ENCODE measurements around the gene PHACTR2. TPM values are rescaled to one million over a fixed set of nuclear protein-coding genes. Genes with fewer than 3 reads are reported as not detected.

PHACTR2 gene
- total RNA-seq, 4 donors from 2014 or later: 71.0 to 127 (median 82.7) TPM

DNA sequence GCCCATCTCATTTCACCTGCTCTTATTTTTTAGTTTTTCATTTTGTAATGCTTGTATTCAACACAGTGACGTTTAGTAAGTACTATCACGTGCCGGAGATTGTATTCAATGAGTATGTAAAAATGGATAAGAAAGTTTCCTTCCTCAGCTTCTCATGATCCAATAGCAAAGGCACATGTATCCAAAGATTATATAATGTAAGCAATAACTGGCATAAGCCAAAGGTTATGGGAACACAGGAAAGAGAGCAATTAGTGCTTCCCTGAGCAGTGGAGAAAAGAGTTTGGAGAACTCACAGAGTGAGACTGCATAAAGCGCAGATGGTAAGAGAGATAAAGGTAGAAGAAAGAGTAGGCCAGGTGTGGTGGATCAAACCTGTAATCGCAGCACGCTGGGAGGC lies 143.6 kb downstream of the PHACTR2 start:
- H3K4me1 ChIP-seq: peaks cover 3 to 17% (median 11%) of the 10 kb centered on the region in 4 donors
- TF ChIP-seq EP300 (IDR thresholded peaks at IDR 0.05) (no peak), POLR2A (IDR thresholded peaks at IDR 0.05; ENCODE audit: low read depth) (no peak), POLR2AphosphoS5 (IDR thresholded peaks at IDR 0.05) (no peak)
- TF ChIP-seq, protein P1, sequence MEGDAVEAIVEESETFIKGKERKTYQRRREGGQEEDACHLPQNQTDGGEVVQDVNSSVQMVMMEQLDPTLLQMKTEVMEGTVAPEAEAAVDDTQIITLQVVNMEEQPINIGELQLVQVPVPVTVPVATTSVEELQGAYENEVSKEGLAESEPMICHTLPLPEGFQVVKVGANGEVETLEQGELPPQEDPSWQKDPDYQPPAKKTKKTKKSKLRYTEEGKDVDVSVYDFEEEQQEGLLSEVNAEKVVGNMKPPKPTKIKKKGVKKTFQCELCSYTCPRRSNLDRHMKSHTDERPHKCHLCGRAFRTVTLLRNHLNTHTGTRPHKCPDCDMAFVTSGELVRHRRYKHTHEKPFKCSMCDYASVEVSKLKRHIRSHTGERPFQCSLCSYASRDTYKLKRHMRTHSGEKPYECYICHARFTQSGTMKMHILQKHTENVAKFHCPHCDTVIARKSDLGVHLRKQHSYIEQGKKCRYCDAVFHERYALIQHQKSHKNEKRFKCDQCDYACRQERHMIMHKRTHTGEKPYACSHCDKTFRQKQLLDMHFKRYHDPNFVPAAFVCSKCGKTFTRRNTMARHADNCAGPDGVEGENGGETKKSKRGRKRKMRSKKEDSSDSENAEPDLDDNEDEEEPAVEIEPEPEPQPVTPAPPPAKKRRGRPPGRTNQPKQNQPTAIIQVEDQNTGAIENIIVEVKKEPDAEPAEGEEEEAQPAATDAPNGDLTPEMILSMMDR (IDR thresholded peaks at IDR 0.05): no peak
- H3K36me3 ChIP-seq: peaks cover 0 to 20% (median 8%) of the 10 kb centered on the region in 4 donors
- no peak overlapping the region for H3K27ac ChIP-seq (replicated peaks in 1 of 4)
- H3K27me3 ChIP-seq: no peaks in the 10 kb centered on the region
- intact Hi-C loops (cut with DNase I): no loop called here
- no peak overlapping the region for H3K4me3 ChIP-seq
- WGBS: 81% methylated on average over 6 of the region's 6 CpGs
- no peak for DNase-seq (ENCODE audit: extremely low spot score)
- no peaks in the 10 kb centered on the region for H3K9me3 ChIP-seq

DNA sequence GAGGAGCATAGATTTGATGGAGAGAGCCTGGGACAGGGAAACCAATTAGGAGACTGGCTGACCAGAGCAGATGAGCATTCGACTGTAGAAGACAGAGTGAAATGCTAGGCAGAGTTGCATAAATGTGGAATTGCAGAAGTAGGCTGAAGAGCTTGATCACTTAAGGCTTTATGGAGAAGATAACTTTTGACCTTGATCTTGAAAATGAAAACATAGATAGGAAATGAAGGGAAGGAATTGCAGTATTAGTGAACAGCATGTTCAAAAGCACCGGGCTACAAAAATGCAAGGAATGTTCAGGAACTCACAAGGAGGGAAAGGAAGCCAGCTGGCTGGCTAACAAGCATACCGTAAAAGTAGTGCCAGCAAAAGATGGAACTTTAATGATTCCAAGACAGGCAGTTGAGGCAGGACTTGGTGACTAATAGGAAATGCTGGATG lies 144.8 kb downstream of the PHACTR2 start:
- intact Hi-C loops (cut with DNase I): no loop called here
- TF ChIP-seq EP300 (IDR thresholded peaks at IDR 0.05) (no peak), POLR2AphosphoS5 (IDR thresholded peaks at IDR 0.05) (no peak), POLR2A (IDR thresholded peaks at IDR 0.05; ENCODE audit: low read depth) (no peak)
- TF ChIP-seq, protein P1 (IDR thresholded peaks at IDR 0.05): no peak
- Histone ChIP-seq H3K4me1 (peaks cover 3 to 17% (median 11%) of the 10 kb centered on the region in 4 donors), H3K4me3 (no peak overlapping the region), H3K9me3 (no peaks in the 10 kb centered on the region), H3K27ac (replicated peaks in 1 of 4) (peak overlapping the region in 3 of 4 donors; percentile 11 to 46 (median 28)), H3K27me3 (no peaks in the 10 kb centered on the region), H3K36me3 (peaks cover 0 to 20% (median 8%) of the 10 kb centered on the region in 4 donors)
- WGBS: 48% methylated on average over 3 of the region's 3 CpGs
- DNase-seq (ENCODE audit: extremely low spot score): no peak

DNA sequence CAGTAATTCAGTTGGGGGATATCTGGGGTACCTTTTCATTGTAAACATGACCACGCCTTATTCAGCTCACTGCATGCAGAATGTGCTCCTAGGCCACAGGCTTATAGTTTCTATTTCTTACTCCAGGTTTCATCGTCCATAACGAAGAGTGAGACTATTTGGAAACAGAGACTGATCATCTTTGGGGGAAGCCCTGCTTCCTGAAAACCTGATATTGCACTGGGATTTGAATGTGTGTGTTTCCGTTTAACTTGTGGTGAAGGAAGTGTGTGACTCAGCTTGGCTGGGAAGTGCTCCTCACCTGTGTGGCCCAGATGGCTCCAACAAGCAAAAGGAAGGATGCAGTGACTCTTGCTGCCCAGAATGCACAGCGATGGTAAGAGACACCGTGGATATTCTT lies 145.8 kb downstream of the PHACTR2 start:
- Histone ChIP-seq H3K4me3 (no peak overlapping the region), H3K36me3 (peaks cover 0 to 20% (median 8%) of the 10 kb centered on the region in 4 donors), H3K9me3 (no peaks in the 10 kb centered on the region), H3K27me3 (no peaks in the 10 kb centered on the region), H3K4me1 (peaks cover 3 to 17% (median 11%) of the 10 kb centered on the region in 4 donors), H3K27ac (replicated peaks in 1 of 4) (no peak overlapping the region)
- no peak for DNase-seq (ENCODE audit: extremely low spot score)
- intact Hi-C loops (cut with DNase I): no loop called here
- TF ChIP-seq EP300 (IDR thresholded peaks at IDR 0.05): no peak
- peak; percentile 23 to 49 for TF ChIP-seq POLR2AphosphoS5 (IDR thresholded peaks at IDR 0.05)
- TF ChIP-seq, protein P1 (IDR thresholded peaks at IDR 0.05): no peak
- 86% methylated on average over 6 of the region's 6 CpGs for WGBS

DNA sequence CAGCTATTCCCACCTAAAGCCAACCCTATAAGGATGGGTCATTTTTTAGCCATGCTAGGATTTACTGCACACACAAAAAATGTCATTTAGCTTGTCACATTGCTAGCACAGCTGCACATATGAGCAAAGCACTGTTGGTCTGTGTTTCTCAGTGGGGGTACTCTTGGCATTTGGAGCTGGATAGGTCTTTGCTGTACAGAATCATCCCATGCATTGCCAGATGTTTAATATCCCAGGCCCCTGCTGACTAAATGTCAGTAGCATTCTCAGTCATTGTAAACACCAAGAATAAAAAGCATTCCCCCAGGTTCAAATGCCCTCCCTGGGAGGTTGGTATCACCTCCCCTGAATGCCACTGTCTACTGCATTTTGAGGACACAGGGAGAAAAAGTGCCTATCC lies 150.8 kb downstream of the PHACTR2 start:
- no peak overlapping the region for H3K4me3 ChIP-seq
- TF ChIP-seq EP300 (IDR thresholded peaks at IDR 0.05): no peak
- TF ChIP-seq, protein P1 (IDR thresholded peaks at IDR 0.05): no peak
- no peak for TF ChIP-seq POLR2AphosphoS5 (IDR thresholded peaks at IDR 0.05)
- no peak for TF ChIP-seq POLR2A (IDR thresholded peaks at IDR 0.05; ENCODE audit: low read depth)
- H3K9me3 ChIP-seq: no peaks in the 10 kb centered on the region
- H3K36me3 ChIP-seq: peaks cover 0 to 13% (median 5%) of the 10 kb centered on the region in 4 donors
- H3K27ac ChIP-seq (replicated peaks in 1 of 4): no peak overlapping the region
- no peaks in the 10 kb centered on the region for H3K27me3 ChIP-seq
- peaks cover 0 to under 1% (median 0%) of the 10 kb centered on the region in 4 donors for H3K4me1 ChIP-seq
- intact Hi-C loops (cut with DNase I): no loop called here
- DNase-seq (ENCODE audit: extremely low spot score): no peak

DNA sequence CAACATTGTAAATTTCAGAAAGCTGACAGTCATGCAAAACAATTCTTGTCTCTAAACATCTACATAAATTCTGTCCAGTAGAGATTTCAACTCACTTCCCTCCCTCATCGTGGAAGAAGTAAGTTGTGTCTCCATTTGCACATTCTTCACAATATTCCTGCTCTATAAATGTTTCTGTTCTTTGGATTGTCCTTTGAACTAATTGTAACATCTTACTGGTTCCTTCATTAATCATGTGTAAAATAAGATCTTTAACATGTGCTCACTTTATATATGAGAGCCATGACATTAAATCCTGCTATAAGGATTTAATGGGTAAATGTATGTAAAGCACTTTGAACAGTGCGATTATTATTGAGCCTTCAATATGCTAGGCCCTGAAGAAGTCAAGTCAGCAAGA lies 158.4 kb downstream of the PHACTR2 start:
- H3K4me1 ChIP-seq: no peaks in the 10 kb centered on the region
- no peak for TF ChIP-seq EP300 (IDR thresholded peaks at IDR 0.05)
- no peak for TF ChIP-seq POLR2A (IDR thresholded peaks at IDR 0.05; ENCODE audit: low read depth)
- TF ChIP-seq, protein P1 (IDR thresholded peaks at IDR 0.05): no peak
- no peak for TF ChIP-seq POLR2AphosphoS5 (IDR thresholded peaks at IDR 0.05)

More for the DNA sequence above, 158.4 kb downstream of the PHACTR2 start:
- Histone ChIP-seq H3K9me3 (no peaks in the 10 kb centered on the region), H3K36me3 (no peaks in the 10 kb centered on the region), H3K27me3 (no peaks in the 10 kb centered on the region), H3K4me3 (no peak overlapping the region), H3K27ac (replicated peaks in 1 of 4) (no peak overlapping the region)
- DNase-seq (ENCODE audit: extremely low spot score): no peak
- WGBS: 94% methylated on average over 2 of the region's 2 CpGs
- intact Hi-C loops (cut with DNase I): no loop called here

Measured in esophagus muscularis mucosa (tissue), 4 donors.